ENCODE results near the gene CAPN5. TPM values are rescaled to one million over a fixed set of nuclear protein-coding genes. Genes with fewer than 3 reads are reported as not detected.

Gene CAPN5
- total RNA-seq, 1 experiment from 2014 or later = 27.4 TPM

DNA sequence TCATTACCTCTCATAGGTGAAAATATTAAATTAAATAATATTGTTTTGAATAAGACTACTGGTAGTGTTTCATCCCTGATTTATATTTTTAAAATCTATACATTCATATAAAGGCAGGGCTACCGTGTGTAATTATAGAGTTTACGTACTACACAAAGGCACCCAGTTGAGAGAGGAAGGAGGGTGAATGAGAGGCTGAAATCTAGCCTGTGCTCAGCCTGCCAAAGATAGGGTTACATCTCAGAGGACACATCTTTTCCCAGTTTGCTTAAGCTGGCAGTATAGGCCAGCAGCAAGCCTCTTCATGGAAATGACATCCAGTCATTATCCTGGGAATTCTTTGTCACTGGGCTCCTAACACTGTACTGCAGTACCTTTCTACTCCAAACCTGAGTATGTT, 40.0 kb upstream of the CAPN5 start (continued):
- TF ChIP-seq, protein P1, sequence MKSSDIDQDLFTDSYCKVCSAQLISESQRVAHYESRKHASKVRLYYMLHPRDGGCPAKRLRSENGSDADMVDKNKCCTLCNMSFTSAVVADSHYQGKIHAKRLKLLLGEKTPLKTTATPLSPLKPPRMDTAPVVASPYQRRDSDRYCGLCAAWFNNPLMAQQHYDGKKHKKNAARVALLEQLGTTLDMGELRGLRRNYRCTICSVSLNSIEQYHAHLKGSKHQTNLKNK (CRISPR knock-in tag; IDR thresholded peaks at IDR 0.05) = no peak
- TF ChIP-seq FOXP1 (CRISPR knock-in tag; IDR thresholded peaks at IDR 0.05; ENCODE audit: borderline replicate concordance) (no peak), TEAD1 (CRISPR knock-in tag; IDR thresholded peaks at IDR 0.05) (no peak), PRRX2 (CRISPR knock-in tag; IDR thresholded peaks at IDR 0.05) (no peak), NFATC4 (CRISPR knock-in tag; IDR thresholded peaks at IDR 0.05) (no peak), ZNF396 (CRISPR knock-in tag; IDR thresholded peaks at IDR 0.05; ENCODE audit: borderline replicate concordance) (no peak), IRF2 (CRISPR knock-in tag; IDR thresholded peaks at IDR 0.05; ENCODE audit: borderline replicate concordance, low read depth) (no peak)

DNA sequence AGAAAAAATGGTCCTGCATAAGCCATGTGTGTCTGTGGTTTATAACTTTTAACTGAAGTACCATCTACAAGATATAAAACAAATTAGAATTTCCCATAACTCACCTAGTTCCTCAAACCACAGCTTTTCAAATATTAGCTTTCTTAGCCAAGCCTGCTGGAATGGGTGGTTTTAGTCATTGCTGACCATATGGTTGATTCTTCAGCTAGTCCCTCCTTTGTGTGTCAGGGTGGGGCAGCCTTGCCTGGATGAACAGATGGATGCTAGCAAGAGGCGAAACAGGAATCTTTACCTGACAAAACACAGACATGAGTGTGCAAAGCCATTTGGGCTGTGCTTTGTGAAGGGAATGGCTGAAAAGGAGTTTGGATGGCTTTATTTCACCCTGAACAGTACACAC, 39.5 kb upstream of the CAPN5 start:
- peaks cover 4% of the 10 kb centered on the region; the same call in 1 of the 2 replicates for H3K27me3 Mint-ChIP-seq (ENCODE audit: low read depth)
- ATAC-seq = no peak
- H3K9me3 Mint-ChIP-seq = no peaks in the 10 kb centered on the region
- POLR2A ChIA-PET = no interaction called here
- H3K27ac Mint-ChIP-seq = no peak overlapping the region
- H3K4me3 Mint-ChIP-seq = no peak overlapping the region
- H3K36me3 Mint-ChIP-seq = no peaks in the 10 kb centered on the region
- CTCF ChIA-PET = interaction anchor here (0.8 to 1.8 kb wide), 7 partner anchors 12 to 306 kb away, joined by 3 to 9 read pairs (median 5); no protein-coding TSS in a partner anchor
- peaks cover 12% of the 10 kb centered on the region for H3K4me1 Mint-ChIP-seq
- DNase-seq (ENCODE audit: low spot score) = no peak
- TF ChIP-seq ZNF416 (CRISPR knock-in tag; IDR thresholded peaks at IDR 0.05) (no peak), ZNF219 (CRISPR knock-in tag; IDR thresholded peaks at IDR 0.05; ENCODE audit: borderline replicate concordance) (no peak), NFYB (CRISPR knock-in tag; conservative IDR thresholded peaks at IDR 0.05; ENCODE audit: low read depth) (no peak)
- TF ChIP-seq, protein P2, sequence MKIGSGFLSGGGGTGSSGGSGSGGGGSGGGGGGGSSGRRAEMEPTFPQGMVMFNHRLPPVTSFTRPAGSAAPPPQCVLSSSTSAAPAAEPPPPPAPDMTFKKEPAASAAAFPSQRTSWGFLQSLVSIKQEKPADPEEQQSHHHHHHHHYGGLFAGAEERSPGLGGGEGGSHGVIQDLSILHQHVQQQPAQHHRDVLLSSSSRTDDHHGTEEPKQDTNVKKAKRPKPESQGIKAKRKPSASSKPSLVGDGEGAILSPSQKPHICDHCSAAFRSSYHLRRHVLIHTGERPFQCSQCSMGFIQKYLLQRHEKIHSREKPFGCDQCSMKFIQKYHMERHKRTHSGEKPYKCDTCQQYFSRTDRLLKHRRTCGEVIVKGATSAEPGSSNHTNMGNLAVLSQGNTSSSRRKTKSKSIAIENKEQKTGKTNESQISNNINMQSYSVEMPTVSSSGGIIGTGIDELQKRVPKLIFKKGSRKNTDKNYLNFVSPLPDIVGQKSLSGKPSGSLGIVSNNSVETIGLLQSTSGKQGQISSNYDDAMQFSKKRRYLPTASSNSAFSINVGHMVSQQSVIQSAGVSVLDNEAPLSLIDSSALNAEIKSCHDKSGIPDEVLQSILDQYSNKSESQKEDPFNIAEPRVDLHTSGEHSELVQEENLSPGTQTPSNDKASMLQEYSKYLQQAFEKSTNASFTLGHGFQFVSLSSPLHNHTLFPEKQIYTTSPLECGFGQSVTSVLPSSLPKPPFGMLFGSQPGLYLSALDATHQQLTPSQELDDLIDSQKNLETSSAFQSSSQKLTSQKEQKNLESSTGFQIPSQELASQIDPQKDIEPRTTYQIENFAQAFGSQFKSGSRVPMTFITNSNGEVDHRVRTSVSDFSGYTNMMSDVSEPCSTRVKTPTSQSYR (CRISPR knock-in tag; IDR thresholded peaks at IDR 0.05) = no peak
- TF ChIP-seq, protein P3, sequence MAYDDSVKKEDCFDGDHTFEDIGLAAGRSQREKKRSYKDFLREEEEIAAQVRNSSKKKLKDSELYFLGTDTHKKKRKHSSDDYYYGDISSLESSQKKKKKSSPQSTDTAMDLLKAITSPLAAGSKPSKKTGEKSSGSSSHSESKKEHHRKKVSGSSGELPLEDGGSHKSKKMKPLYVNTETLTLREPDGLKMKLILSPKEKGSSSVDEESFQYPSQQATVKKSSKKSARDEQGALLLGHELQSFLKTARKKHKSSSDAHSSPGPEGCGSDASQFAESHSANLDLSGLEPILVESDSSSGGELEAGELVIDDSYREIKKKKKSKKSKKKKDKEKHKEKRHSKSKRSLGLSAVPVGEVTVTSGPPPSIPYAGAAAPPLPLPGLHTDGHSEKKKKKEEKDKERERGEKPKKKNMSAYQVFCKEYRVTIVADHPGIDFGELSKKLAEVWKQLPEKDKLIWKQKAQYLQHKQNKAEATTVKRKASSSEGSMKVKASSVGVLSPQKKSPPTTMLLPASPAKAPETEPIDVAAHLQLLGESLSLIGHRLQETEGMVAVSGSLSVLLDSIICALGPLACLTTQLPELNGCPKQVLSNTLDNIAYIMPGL (CRISPR knock-in tag; IDR thresholded peaks at IDR 0.05) = no peak

DNA sequence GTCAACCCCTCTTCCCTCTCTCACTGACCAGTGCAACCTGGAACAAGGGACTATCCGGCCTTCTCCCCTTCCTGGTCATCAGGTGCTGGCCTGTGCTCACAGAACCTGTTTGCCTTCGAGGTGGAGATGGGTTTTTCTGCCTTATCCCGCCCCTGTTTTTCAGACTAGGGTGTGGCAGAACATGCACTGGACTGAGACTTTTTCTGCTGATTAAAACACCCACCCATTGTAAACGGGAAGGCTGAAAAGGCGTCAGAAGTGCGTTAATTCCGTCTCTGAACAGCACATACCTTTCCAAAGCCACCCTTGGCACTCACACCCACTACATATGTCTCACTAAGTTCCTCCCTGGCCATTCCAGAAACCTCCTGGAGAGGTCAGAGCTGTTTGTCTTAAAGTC, 36.9 kb upstream of the CAPN5 start:
- ATAC-seq (no peak), DNase-seq (ENCODE audit: low spot score) (no peak)
- no peak overlapping the region for H3K27ac Mint-ChIP-seq
- H3K36me3 Mint-ChIP-seq = no peaks in the 10 kb centered on the region
- no peak overlapping the region for H3K4me3 Mint-ChIP-seq
- H3K27me3 Mint-ChIP-seq (ENCODE audit: low read depth) = peaks cover 4% of the 10 kb centered on the region; the same call in 1 of the 2 replicates
- H3K9me3 Mint-ChIP-seq = no peaks in the 10 kb centered on the region
- ChIA-PET POLR2A (no interaction called here), CTCF (interaction anchor here (1.0 to 2.6 kb wide), 7 partner anchors 9 to 110 kb away, joined by 3 to 21 read pairs (median 7); no protein-coding TSS in a partner anchor)
- H3K4me1 Mint-ChIP-seq = peaks cover 7% of the 10 kb centered on the region
- TF ChIP-seq, protein P4, sequence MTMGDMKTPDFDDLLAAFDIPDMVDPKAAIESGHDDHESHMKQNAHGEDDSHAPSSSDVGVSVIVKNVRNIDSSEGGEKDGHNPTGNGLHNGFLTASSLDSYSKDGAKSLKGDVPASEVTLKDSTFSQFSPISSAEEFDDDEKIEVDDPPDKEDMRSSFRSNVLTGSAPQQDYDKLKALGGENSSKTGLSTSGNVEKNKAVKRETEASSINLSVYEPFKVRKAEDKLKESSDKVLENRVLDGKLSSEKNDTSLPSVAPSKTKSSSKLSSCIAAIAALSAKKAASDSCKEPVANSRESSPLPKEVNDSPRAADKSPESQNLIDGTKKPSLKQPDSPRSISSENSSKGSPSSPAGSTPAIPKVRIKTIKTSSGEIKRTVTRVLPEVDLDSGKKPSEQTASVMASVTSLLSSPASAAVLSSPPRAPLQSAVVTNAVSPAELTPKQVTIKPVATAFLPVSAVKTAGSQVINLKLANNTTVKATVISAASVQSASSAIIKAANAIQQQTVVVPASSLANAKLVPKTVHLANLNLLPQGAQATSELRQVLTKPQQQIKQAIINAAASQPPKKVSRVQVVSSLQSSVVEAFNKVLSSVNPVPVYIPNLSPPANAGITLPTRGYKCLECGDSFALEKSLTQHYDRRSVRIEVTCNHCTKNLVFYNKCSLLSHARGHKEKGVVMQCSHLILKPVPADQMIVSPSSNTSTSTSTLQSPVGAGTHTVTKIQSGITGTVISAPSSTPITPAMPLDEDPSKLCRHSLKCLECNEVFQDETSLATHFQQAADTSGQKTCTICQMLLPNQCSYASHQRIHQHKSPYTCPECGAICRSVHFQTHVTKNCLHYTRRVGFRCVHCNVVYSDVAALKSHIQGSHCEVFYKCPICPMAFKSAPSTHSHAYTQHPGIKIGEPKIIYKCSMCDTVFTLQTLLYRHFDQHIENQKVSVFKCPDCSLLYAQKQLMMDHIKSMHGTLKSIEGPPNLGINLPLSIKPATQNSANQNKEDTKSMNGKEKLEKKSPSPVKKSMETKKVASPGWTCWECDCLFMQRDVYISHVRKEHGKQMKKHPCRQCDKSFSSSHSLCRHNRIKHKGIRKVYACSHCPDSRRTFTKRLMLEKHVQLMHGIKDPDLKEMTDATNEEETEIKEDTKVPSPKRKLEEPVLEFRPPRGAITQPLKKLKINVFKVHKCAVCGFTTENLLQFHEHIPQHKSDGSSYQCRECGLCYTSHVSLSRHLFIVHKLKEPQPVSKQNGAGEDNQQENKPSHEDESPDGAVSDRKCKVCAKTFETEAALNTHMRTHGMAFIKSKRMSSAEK (CRISPR knock-in tag; IDR thresholded peaks at IDR 0.05; ENCODE audit: borderline replicate concordance) = no peak
- no peak for TF ChIP-seq ZNF416 (CRISPR knock-in tag; IDR thresholded peaks at IDR 0.05)
- TF ChIP-seq, protein P5, sequence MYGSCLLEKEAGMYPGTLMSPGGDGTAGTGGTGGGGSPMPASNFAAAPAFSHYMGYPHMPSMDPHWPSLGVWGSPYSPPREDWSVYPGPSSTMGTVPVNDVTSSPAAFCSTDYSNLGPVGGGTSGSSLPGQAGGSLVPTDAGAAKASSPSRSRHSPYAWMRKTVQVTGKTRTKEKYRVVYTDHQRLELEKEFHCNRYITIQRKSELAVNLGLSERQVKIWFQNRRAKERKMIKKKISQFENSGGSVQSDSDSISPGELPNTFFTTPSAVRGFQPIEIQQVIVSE (CRISPR knock-in tag; IDR thresholded peaks at IDR 0.05; ENCODE audit: borderline replicate concordance) = no peak
- TF ChIP-seq GABPB1 (CRISPR knock-in tag; IDR thresholded peaks at IDR 0.05) = no peak
- TF ChIP-seq SMAD4 (CRISPR knock-in tag; IDR thresholded peaks at IDR 0.05) = no peak
- no peak for TF ChIP-seq NFE2L1 (CRISPR knock-in tag; IDR thresholded peaks at IDR 0.05)
- no peak for TF ChIP-seq ZNF232 (CRISPR knock-in tag; IDR thresholded peaks at IDR 0.05)
- TF ChIP-seq, protein P6, sequence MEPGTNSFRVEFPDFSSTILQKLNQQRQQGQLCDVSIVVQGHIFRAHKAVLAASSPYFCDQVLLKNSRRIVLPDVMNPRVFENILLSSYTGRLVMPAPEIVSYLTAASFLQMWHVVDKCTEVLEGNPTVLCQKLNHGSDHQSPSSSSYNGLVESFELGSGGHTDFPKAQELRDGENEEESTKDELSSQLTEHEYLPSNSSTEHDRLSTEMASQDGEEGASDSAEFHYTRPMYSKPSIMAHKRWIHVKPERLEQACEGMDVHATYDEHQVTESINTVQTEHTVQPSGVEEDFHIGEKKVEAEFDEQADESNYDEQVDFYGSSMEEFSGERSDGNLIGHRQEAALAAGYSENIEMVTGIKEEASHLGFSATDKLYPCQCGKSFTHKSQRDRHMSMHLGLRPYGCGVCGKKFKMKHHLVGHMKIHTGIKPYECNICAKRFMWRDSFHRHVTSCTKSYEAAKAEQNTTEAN (CRISPR knock-in tag; IDR thresholded peaks at IDR 0.05) = no peak
- TF ChIP-seq, protein P7, sequence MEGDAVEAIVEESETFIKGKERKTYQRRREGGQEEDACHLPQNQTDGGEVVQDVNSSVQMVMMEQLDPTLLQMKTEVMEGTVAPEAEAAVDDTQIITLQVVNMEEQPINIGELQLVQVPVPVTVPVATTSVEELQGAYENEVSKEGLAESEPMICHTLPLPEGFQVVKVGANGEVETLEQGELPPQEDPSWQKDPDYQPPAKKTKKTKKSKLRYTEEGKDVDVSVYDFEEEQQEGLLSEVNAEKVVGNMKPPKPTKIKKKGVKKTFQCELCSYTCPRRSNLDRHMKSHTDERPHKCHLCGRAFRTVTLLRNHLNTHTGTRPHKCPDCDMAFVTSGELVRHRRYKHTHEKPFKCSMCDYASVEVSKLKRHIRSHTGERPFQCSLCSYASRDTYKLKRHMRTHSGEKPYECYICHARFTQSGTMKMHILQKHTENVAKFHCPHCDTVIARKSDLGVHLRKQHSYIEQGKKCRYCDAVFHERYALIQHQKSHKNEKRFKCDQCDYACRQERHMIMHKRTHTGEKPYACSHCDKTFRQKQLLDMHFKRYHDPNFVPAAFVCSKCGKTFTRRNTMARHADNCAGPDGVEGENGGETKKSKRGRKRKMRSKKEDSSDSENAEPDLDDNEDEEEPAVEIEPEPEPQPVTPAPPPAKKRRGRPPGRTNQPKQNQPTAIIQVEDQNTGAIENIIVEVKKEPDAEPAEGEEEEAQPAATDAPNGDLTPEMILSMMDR (IDR thresholded peaks at IDR 0.05) = no peak
- no peak for TF ChIP-seq FOXP1 (CRISPR knock-in tag; IDR thresholded peaks at IDR 0.05; ENCODE audit: borderline replicate concordance)
- no peak for TF ChIP-seq NR2C2 (CRISPR knock-in tag; IDR thresholded peaks at IDR 0.05)
